Heart left ventricle (tissue), 16 donors: Measurements from ENCODE around the gene ADGRB2. TPM values are rescaled to one million over a fixed set of nuclear protein-coding genes. Genes with fewer than 3 reads are reported as not detected.

Experiments
- ATAC-seq, 4 donors: fragments of 200-7000 bp; cut with Tn5 transposase; one replicate each; pipeline ENCODE4 v1.9.1; 2020 to 2022; ENCODE audit warnings: moderate library complexity in 4 of 4, mild to moderate bottlenecking in 3 of 4, moderate number of reproducible peaks in 1 of 4
- DNase-seq, 5 donors: peaks; one replicate each; pipeline ENCODE4 v3.0.0-alpha.2; 2020
- H3K27ac ChIP-seq, 12 donors: fragments of 200-600 bp; sonication (generic) in 4 of 12; one replicate each; pipeline versions ENCODE4 v1.5.0 to v1.8.0; 2016 to 2022; ENCODE audit warnings: mild to moderate bottlenecking in 2 of 12
- H3K27me3 ChIP-seq, 9 donors: fragments of 200-600 bp; sonication (generic) in 2 of 9; one replicate each; pipeline versions ENCODE4 v1.5.1 to v1.8.0; 2016 to 2022; ENCODE audit warnings: mild to moderate bottlenecking in 3 of 9
- H3K36me3 ChIP-seq, 9 donors: fragments of 200-600 bp; sonication (generic) in 2 of 9; one replicate each; pipeline versions ENCODE4 v1.5.0 to v1.8.0; 2018 to 2022; ENCODE audit warnings: mild to moderate bottlenecking in 2 of 9
- H3K4me1 ChIP-seq, 12 donors: fragments of 200-600 bp; sonication (generic) in 4 of 12; one replicate each; pipeline versions ENCODE4 v1.5.0 to v1.8.0; 2016 to 2022; ENCODE audit warnings: mild to moderate bottlenecking in 3 of 12
- H3K4me3 ChIP-seq, 12 donors: fragments of 200-600 bp; sonication (generic) in 4 of 12; one replicate each; pipeline versions ENCODE4 v1.5.0 to v1.8.0; 2017 to 2022; ENCODE audit warnings: mild to moderate bottlenecking in 9 of 12, moderate library complexity in 4 of 12
- H3K9me3 ChIP-seq, 12 donors: fragments of 200-600 bp; sonication (generic) in 4 of 12; one replicate each; pipeline versions ENCODE4 v1.5.0 to v1.8.0; 2016 to 2022; ENCODE audit warnings: mild to moderate bottlenecking in 1 of 12
- CTCF ChIP-seq, 12 donors: fragments of 200-600 bp; sonication (generic) in 4 of 12; IDR thresholded peaks; one replicate each; pipeline versions ENCODE4 v1.5.0 to v1.8.0; 2018 to 2022; ENCODE audit warnings: antibody characterized with exemption in 12 of 12, mild to moderate bottlenecking in 5 of 12
- POLR2A ChIP-seq, 2 donors: fragments of 450-650 bp; IDR thresholded peaks; one replicate each; pipeline ENCODE4 v1.6.1; 2017; ENCODE audit warnings: antibody characterized with exemption in 2 of 2, mild to moderate bottlenecking in 2 of 2, moderate library complexity in 2 of 2
- WGBS, 4 donors: extraction: QIAGEN DNeasy Blood & Tissue Kit in 2 of 4; methylation state at CpG; one replicate each; pipeline versions ENCODE4 v1.1.5 to v1.1.7; 2013 to 2018; 5-methylcytosine and 5-hydroxymethylcytosine counted together
- intact Hi-C, 10 donors: fragments of 100-400 bp; cut with DNase I; formaldehyde crosslinking; loops; one replicate each; pipeline versions ENCODE4 v1.11.1 to v1.14.2; 2022
- microRNA-seq, 4 donors: library from miRNA; unstranded; fragments of <30 nt; microRNA quantifications; one replicate each; pipeline versions ENCODE4 to v1.2.0, GENCODE V29; 2017 to 2020
- polyA plus RNA-seq, 2 donors: library from polyadenylated mRNA; stranded (reverse); fragments of 200-250 nt; gene quantifications; one replicate each; pipeline ENCODE4 v1.2.3, GENCODE V29; 2013
- total RNA-seq, 9 donors: library from RNA; depleted of rRNA in 2 of 9; stranded (reverse); fragments of >200 nt in 2 of 9; fragmentation: NEBNext Ultra II Directional in 3 of 9; extraction: Animal tissue kit (Norgen Biotek cat#: 25700) in 3 of 9; gene quantifications; one replicate each; pipeline versions ENCODE4 v1.1.0 to v1.2.4, GENCODE V29; 2016 to 2023
- donor health status: ischemic (EF 13 %, LVEDD 7.1; RV severe dilation, severe dysfunction).
- donor health status: healthy with polysubstance abuse.
- donor health status: DM: no; HTN: yes; CAD: no.
- donor health status: DM: no; HTN: no; CAD: no.
- donor health status: ischemic (EF 25% LVEDD 6.9; RV normal size, moderate dysfunction).
- donor health status: ischemic (EF 25% LVEDD 5.7; RV mildly dilated, moderate dysfunction).
- donor health status: healthy.
- donor health status: DM: yes; HTN: yes; CAD: no.
- donor health status: ischemic (EF 35%, LVEDD 5.7; RV mildly dilated, moderate dysfunction).
- donor health status: nonischemic (EF 11% LVEDD 7.7; RV severe dilation, severe dysfunction).
- donor health status: DM: yes; HTN: yes; CAD: no.
- donor health status: PGD.
- donor health status: ischemic (EF 29% LVEDD 5.4; RV normal size, mild dysfunction).
- donor health status: nonischemic (EF 23%, LVEDD 6.1; RV moderate dilation, normal function).

The ADGRB2 gene
- total and polyA plus RNA-seq, 11 donors, result 1.1 to 18.5 (median 9.6) TPM

DNA sequence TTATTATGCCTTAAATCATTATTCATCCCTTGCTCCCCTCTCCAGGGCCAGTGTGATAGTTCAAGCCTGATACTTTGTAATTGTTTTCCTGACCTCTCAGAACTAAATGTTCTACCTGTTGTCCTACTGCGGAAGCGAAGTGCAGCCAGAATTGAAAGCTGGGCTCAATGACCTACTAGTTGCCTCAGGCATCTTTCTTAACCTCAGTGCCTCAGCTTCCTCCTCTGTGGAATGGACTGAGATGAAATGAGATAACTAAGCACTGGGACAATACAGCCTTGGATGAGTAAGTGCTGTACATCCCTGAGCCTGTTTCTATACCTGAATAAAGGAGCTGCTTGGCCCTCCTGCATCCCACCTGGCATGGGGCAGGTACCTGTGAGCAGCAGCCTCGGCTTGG, 86.7 kb downstream of the ADGRB2 start:
- Histone ChIP-seq H3K9me3 (no peaks in the 10 kb centered on the region), H3K4me1 (peaks cover 0 to 40% (median 16%) of the 10 kb centered on the region in 12 donors), H3K36me3 (peaks cover 0 to 24% (median 0%) of the 10 kb centered on the region in 9 donors), H3K4me3 (no peak overlapping the region), H3K27me3 (no peaks in the 10 kb centered on the region), H3K27ac (no peak overlapping the region)
- intact Hi-C loops, result no loop called here
- 79 to 100% (median 86%) methylated on average over 2 to 3 of the region's 3 CpGs for WGBS, 4 donors
- DNase-seq (no peak), ATAC-seq (no peak)
- TF ChIP-seq POLR2A (IDR thresholded peaks at IDR 0.05), result no peak
- TF ChIP-seq CTCF (IDR thresholded peaks at IDR 0.05), result no peak

Small RNA genes lying within 50 kb of the gene (microRNA-seq; reads per million reads assigned to microRNA genes)
- gene MIR4254, result 0 to 0.62 (median 0) reads per million in 4 donors

Other genes starting within 250 kb of the ADGRB2 start
- gene TINAGL1, start 187.8 kb downstream of the ADGRB2 start, total RNA-seq, result 100 to 1,000 TPM; 136 to 697 (median 199) TPM
- gene TINAGL1, start 187.8 kb downstream of the ADGRB2 start, polyA plus RNA-seq, result 100 to 1,000 TPM; 263 to 354 TPM
- under 1 TPM in 5 of 9 donors, not detected in 4; 0.21 to 0.82 (median 0.30) TPM for gene HCRTR1, start 146.7 kb downstream of the ADGRB2 start, total RNA-seq
- gene HCRTR1, start 146.7 kb downstream of the ADGRB2 start, polyA plus RNA-seq, result under 1 TPM; 0.24 to 0.50 TPM
- gene PEF1, start 119.5 kb downstream of the ADGRB2 start, total RNA-seq, result 10 to 100 TPM; 32.2 to 55.4 (median 42.4) TPM
- 100 to 1,000 TPM in 1 of 2 donors, 10 to 100 TPM in 1; 36.1 to 106 TPM for gene PEF1, start 119.5 kb downstream of the ADGRB2 start, polyA plus RNA-seq
- 10 to 100 TPM; 10.1 to 24.1 (median 13.1) TPM for gene COL16A1, start 60.3 kb downstream of the ADGRB2 start, total RNA-seq
- 10 to 100 TPM in 1 of 2 donors, 1 to 10 TPM in 1; 7.5 to 15.8 TPM for gene COL16A1, start 60.3 kb downstream of the ADGRB2 start, polyA plus RNA-seq
- gene SPOCD1, start 51.7 kb upstream of the ADGRB2 start, total RNA-seq, result 1 to 10 TPM in 1 of 9 donors, under 1 TPM in 4, not detected in 4; 0.19 to 2.9 (median 0.46) TPM
- under 1 TPM in 1 of 2 donors, not detected in 1; 0.36 TPM for gene SPOCD1, start 51.7 kb upstream of the ADGRB2 start, polyA plus RNA-seq
- gene PTP4A2, start 174.0 kb upstream of the ADGRB2 start, total RNA-seq, result 100 to 1,000 TPM; 217 to 354 (median 242) TPM
- 100 to 1,000 TPM in 1 of 2 donors, 10 to 100 TPM in 1; 74.4 to 290 TPM for gene PTP4A2, start 174.0 kb upstream of the ADGRB2 start, polyA plus RNA-seq
- gene KHDRBS1, start 249.5 kb upstream of the ADGRB2 start, total RNA-seq, result 10 to 100 TPM; 45.2 to 79.3 (median 68.5) TPM
- gene KHDRBS1, start 249.5 kb upstream of the ADGRB2 start, polyA plus RNA-seq, result 10 to 100 TPM; 33.0 to 58.6 TPM